Measurements from ENCODE around the gene MRAS. TPM values are rescaled to one million over a fixed set of nuclear protein-coding genes. Genes with fewer than 3 reads are reported as not detected.

MRAS gene
- total and polyA plus RNA-seq, 5 donors from 2014 or later, result not detected

DNA sequence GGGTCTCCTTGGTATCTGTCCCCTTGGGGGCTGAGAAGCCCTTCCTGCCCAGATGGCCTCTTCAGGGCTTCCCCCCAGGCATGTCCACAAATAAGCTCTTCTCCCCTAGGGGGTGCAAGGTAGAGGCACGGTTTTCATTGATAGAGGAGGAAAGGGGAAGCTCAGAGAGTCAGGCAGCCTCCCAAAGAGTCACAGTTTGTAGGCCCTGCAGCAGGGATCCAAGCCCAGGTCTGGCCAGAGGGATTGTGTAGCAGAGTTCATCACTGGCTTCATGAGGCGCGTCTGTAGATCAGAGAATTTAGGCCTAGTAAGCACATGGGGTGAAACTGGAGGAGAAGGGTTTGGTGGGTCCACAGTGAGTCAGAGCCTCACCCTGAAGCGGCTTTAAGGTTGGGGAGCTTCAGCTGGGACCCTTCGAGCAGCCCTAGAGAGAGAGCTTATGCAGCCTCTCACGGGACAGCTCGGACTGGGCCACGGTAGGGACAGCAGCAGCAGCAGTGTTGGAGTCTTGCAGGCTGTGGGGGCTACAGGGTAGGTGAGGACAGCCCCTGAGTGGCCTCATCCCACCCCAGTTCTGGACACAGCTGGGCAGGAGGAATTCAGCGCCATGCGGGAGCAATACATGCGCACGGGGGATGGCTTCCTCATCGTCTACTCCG lies 48.5 kb downstream of the MRAS start:
- Mint-ChIP-seq H3K36me3 (no peaks in the 10 kb centered on the region), H3K4me1 (no peaks in the 10 kb centered on the region), H3K27ac (no peak overlapping the region), H3K9me3 (peaks cover 0 to 1% (median 0%) of the 10 kb centered on the region in 7 donors), H3K27me3 (no peaks in the 10 kb centered on the region), H3K4me3 (no peak overlapping the region)
- Histone ChIP-seq H3K27me3 (ENCODE audit: control insufficient read depth, insufficient read depth, low read length) (no peaks in the 10 kb centered on the region), H3K27ac (ENCODE audit: insufficient read depth, low read length, poor library complexity, severe bottlenecking) (no peak overlapping the region), H3K36me3 (ENCODE audit: control insufficient read depth, insufficient read depth, low read length) (no peaks in the 10 kb centered on the region), H3K4me3 (ENCODE audit: low read depth, low read length) (no peak overlapping the region), H3K9me3 (ENCODE audit: control insufficient read depth in 2 of 2, low read length in 2 of 2) (no peaks in the 10 kb centered on the region), H3K4me1 (ENCODE audit: control insufficient read depth, insufficient read depth, low read length, poor library complexity, severe bottlenecking) (no peaks in the 10 kb centered on the region)
- no peak for ATAC-seq (ENCODE audit: low read depth in 2 of 2)
- DNase-seq, result no peak

DNA sequence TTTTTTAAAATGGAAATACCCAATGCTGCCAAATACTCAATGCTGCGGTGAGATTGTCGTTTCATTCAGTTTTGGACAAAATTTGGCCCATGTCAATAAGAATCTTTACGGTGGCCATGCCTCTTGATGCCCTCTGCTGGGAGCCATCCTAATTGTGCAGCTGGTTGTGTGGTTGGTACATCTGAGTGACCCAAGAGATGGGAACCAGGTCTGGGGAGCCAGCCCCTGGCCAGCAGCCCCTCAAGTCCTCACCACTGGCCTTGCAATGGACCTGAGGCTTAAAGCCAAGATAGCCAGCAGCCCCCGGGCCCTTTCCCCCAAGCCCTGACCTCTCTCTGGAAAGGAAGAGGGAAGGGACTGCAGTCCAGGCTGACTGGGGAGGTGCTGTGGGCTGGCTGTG lies 49.6 kb downstream of the MRAS start:
- H3K4me1 Mint-ChIP-seq, result no peaks in the 10 kb centered on the region
- no peaks in the 10 kb centered on the region for H3K27me3 Mint-ChIP-seq
- H3K36me3 Mint-ChIP-seq, result no peaks in the 10 kb centered on the region
- no peaks in the 10 kb centered on the region for H3K36me3 ChIP-seq (ENCODE audit: control insufficient read depth, insufficient read depth, low read length)
- no peaks in the 10 kb centered on the region for H3K4me1 ChIP-seq (ENCODE audit: control insufficient read depth, insufficient read depth, low read length, poor library complexity, severe bottlenecking)
- H3K27me3 ChIP-seq (ENCODE audit: control insufficient read depth, insufficient read depth, low read length), result no peaks in the 10 kb centered on the region
- ATAC-seq (ENCODE audit: low read depth in 2 of 2) (no peak), DNase-seq (no peak)
- no peak overlapping the region for H3K4me3 ChIP-seq (ENCODE audit: low read depth, low read length)
- H3K9me3 Mint-ChIP-seq, result no peaks in the 10 kb centered on the region
- no peak overlapping the region for H3K27ac ChIP-seq (ENCODE audit: insufficient read depth, low read length, poor library complexity, severe bottlenecking)
- no peak overlapping the region for H3K27ac Mint-ChIP-seq
- no peaks in the 10 kb centered on the region for H3K9me3 ChIP-seq (ENCODE audit: control insufficient read depth in 2 of 2, low read length in 2 of 2)
- no peak overlapping the region for H3K4me3 Mint-ChIP-seq

GRCh38 chr3:138398791-138399575 lies 50.6 kb downstream of the MRAS start:
- H3K4me3 ChIP-seq (ENCODE audit: low read depth, low read length), result no peak overlapping the region
- DNase-seq (no peak), ATAC-seq (ENCODE audit: low read depth in 2 of 2) (no peak)
- Mint-ChIP-seq H3K36me3 (no peaks in the 10 kb centered on the region), H3K27me3 (no peaks in the 10 kb centered on the region), H3K9me3 (no peaks in the 10 kb centered on the region), H3K4me1 (no peaks in the 10 kb centered on the region), H3K27ac (no peak overlapping the region), H3K4me3 (no peak overlapping the region)
- H3K27me3 ChIP-seq (ENCODE audit: control insufficient read depth, insufficient read depth, low read length), result no peaks in the 10 kb centered on the region
- no peak overlapping the region for H3K27ac ChIP-seq (ENCODE audit: insufficient read depth, low read length, poor library complexity, severe bottlenecking)
- H3K4me1 ChIP-seq (ENCODE audit: control insufficient read depth, insufficient read depth, low read length, poor library complexity, severe bottlenecking), result no peaks in the 10 kb centered on the region
- no peaks in the 10 kb centered on the region for H3K9me3 ChIP-seq (ENCODE audit: control insufficient read depth in 2 of 2, low read length in 2 of 2)
- H3K36me3 ChIP-seq (ENCODE audit: control insufficient read depth, insufficient read depth, low read length), result no peaks in the 10 kb centered on the region

DNA sequence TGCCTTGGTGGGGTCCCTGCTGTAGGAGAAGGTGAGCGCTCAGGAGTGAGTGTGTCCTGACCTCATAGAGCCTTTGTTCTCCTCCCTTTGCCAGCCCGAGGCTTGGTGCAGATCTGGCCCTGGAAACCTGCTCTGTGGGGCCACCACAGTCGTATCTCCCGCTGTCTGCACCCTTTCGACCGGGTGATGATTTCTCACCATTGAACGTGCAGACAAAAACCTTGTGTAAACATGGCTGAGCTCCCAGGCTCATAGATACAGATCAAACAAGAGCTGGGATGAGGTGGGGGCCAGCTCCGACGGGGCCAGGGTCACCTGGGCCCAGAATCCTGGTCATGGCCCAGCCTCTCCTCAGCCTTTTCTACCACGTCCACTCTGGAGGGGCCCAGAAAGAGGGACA lies 51.4 kb downstream of the MRAS start:
- H3K4me1 Mint-ChIP-seq, result no peaks in the 10 kb centered on the region
- DNase-seq (no peak), ATAC-seq (ENCODE audit: low read depth in 2 of 2) (no peak)
- peaks cover 2% of the 10 kb centered on the region for H3K27me3 ChIP-seq (ENCODE audit: control insufficient read depth, insufficient read depth, low read length)
- no peak overlapping the region for H3K4me3 ChIP-seq (ENCODE audit: low read depth, low read length)
- H3K27ac ChIP-seq (ENCODE audit: insufficient read depth, low read length, poor library complexity, severe bottlenecking), result no peak overlapping the region
- no peak overlapping the region for H3K4me3 Mint-ChIP-seq
- no peak overlapping the region for H3K27ac Mint-ChIP-seq
- H3K27me3 Mint-ChIP-seq, result no peaks in the 10 kb centered on the region
- H3K4me1 ChIP-seq (ENCODE audit: control insufficient read depth, insufficient read depth, low read length, poor library complexity, severe bottlenecking), result no peaks in the 10 kb centered on the region
- H3K9me3 Mint-ChIP-seq, result peaks cover 0 to 2% (median 0%) of the 10 kb centered on the region in 7 donors
- no peaks in the 10 kb centered on the region for H3K36me3 ChIP-seq (ENCODE audit: control insufficient read depth, insufficient read depth, low read length)
- H3K9me3 ChIP-seq (ENCODE audit: control insufficient read depth in 2 of 2, low read length in 2 of 2), result no peaks in the 10 kb centered on the region
- H3K36me3 Mint-ChIP-seq, result no peaks in the 10 kb centered on the region

- no peaks in the 10 kb centered on the region for H3K36me3 Mint-ChIP-seq
- DNase-seq, result no peak
- H3K27ac Mint-ChIP-seq, result no peak overlapping the region
- H3K27me3 ChIP-seq (ENCODE audit: control insufficient read depth, insufficient read depth, low read length), result peaks cover 3% of the 10 kb centered on the region
- no peak for ATAC-seq (ENCODE audit: low read depth in 2 of 2)
- H3K4me3 ChIP-seq (ENCODE audit: low read depth, low read length), result no peak overlapping the region
- H3K4me1 Mint-ChIP-seq, result no peaks in the 10 kb centered on the region
- no peaks in the 10 kb centered on the region for H3K4me1 ChIP-seq (ENCODE audit: control insufficient read depth, insufficient read depth, low read length, poor library complexity, severe bottlenecking)
- no peaks in the 10 kb centered on the region for H3K36me3 ChIP-seq (ENCODE audit: control insufficient read depth, insufficient read depth, low read length)
- H3K9me3 ChIP-seq (ENCODE audit: control insufficient read depth in 2 of 2, low read length in 2 of 2), result no peaks in the 10 kb centered on the region
- no peak overlapping the region for H3K27ac ChIP-seq (ENCODE audit: insufficient read depth, low read length, poor library complexity, severe bottlenecking)
- no peak overlapping the region for H3K4me3 Mint-ChIP-seq
- no peaks in the 10 kb centered on the region for H3K27me3 Mint-ChIP-seq
- H3K9me3 Mint-ChIP-seq, result peaks cover 0 to 2% (median 0%) of the 10 kb centered on the region in 7 donors
Measured at GRCh38 chr3:138400651-138401070, 52.3 kb downstream of the MRAS start.

GRCh38 chr3:138401834-138402233 lies 53.5 kb downstream of the MRAS start:
- H3K27me3 Mint-ChIP-seq, result no peaks in the 10 kb centered on the region
- peaks cover 0 to 2% (median 0%) of the 10 kb centered on the region in 7 donors for H3K9me3 Mint-ChIP-seq
- H3K27ac Mint-ChIP-seq, result no peak overlapping the region
- H3K4me3 Mint-ChIP-seq, result no peak overlapping the region
- H3K4me3 ChIP-seq (ENCODE audit: low read depth, low read length), result no peak overlapping the region
- ATAC-seq (ENCODE audit: low read depth in 2 of 2), result no peak
- no peaks in the 10 kb centered on the region for H3K4me1 Mint-ChIP-seq
- no peak overlapping the region for H3K27ac ChIP-seq (ENCODE audit: insufficient read depth, low read length, poor library complexity, severe bottlenecking)
- DNase-seq, result no peak
- H3K9me3 ChIP-seq (ENCODE audit: control insufficient read depth in 2 of 2, low read length in 2 of 2), result no peaks in the 10 kb centered on the region
- H3K4me1 ChIP-seq (ENCODE audit: control insufficient read depth, insufficient read depth, low read length, poor library complexity, severe bottlenecking), result no peaks in the 10 kb centered on the region
- no peaks in the 10 kb centered on the region for H3K36me3 ChIP-seq (ENCODE audit: control insufficient read depth, insufficient read depth, low read length)
- H3K27me3 ChIP-seq (ENCODE audit: control insufficient read depth, insufficient read depth, low read length), result peaks cover 3% of the 10 kb centered on the region
- H3K36me3 Mint-ChIP-seq, result no peaks in the 10 kb centered on the region

DNA sequence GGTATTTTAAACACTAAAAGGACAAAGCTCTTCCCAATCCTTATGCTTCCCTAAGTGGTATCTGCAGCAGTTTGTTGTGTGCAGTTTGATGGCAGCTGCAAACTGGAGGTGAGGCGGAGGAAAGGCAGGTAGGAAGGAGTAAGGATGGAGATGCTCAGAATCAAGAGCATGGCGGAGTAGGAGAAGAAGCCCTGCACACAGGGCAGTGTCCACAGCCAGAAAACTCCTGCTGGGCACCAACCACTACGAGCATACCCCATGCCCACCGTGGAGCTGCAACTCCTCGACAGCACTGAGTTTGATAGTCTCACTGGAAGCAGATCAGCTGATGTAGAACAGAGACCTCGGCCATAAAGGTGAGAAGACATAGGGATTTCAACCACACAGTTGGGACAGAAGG lies 55.7 kb downstream of the MRAS start:
- ATAC-seq (ENCODE audit: low read depth in 2 of 2), result no peak
- Mint-ChIP-seq H3K9me3 (peaks cover 0 to 2% (median 0%) of the 10 kb centered on the region in 7 donors), H3K4me3 (no peak overlapping the region), H3K36me3 (no peaks in the 10 kb centered on the region), H3K27me3 (no peaks in the 10 kb centered on the region), H3K4me1 (no peaks in the 10 kb centered on the region), H3K27ac (no peak overlapping the region)
- Histone ChIP-seq H3K4me1 (ENCODE audit: control insufficient read depth, insufficient read depth, low read length, poor library complexity, severe bottlenecking) (no peaks in the 10 kb centered on the region), H3K4me3 (ENCODE audit: low read depth, low read length) (no peak overlapping the region), H3K27ac (ENCODE audit: insufficient read depth, low read length, poor library complexity, severe bottlenecking) (no peak overlapping the region), H3K9me3 (ENCODE audit: control insufficient read depth in 2 of 2, low read length in 2 of 2) (no peaks in the 10 kb centered on the region), H3K36me3 (ENCODE audit: control insufficient read depth, insufficient read depth, low read length) (no peaks in the 10 kb centered on the region), H3K27me3 (ENCODE audit: control insufficient read depth, insufficient read depth, low read length) (peaks cover 3% of the 10 kb centered on the region)
- no peak for DNase-seq

DNA sequence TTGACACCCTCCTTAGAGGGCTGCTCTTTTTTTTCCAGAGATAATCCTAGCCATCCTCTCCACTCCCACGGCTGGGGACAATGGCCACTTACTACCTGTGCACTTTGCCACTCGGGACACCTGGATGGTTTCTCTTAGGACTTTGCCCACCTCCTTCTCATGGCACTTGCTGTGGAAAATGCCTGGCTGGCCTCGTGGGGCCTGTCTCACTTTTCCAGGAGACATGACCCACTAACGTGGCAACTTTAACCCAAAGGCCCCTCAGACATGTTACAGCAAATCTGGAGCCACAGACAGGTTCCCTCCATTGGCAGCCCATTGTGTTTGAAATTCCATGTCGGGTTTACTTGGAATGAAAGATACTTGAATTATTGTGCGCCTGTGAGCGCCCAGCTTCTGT lies 56.6 kb downstream of the MRAS start:
- no peak overlapping the region for H3K27ac Mint-ChIP-seq
- no peaks in the 10 kb centered on the region for H3K36me3 Mint-ChIP-seq
- no peaks in the 10 kb centered on the region for H3K4me1 Mint-ChIP-seq
- Histone ChIP-seq H3K4me1 (ENCODE audit: control insufficient read depth, insufficient read depth, low read length, poor library complexity, severe bottlenecking) (no peaks in the 10 kb centered on the region), H3K27me3 (ENCODE audit: control insufficient read depth, insufficient read depth, low read length) (peaks cover 3% of the 10 kb centered on the region), H3K36me3 (ENCODE audit: control insufficient read depth, insufficient read depth, low read length) (no peaks in the 10 kb centered on the region), H3K9me3 (ENCODE audit: control insufficient read depth in 2 of 2, low read length in 2 of 2) (no peaks in the 10 kb centered on the region), H3K4me3 (ENCODE audit: low read depth, low read length) (no peak overlapping the region), H3K27ac (ENCODE audit: insufficient read depth, low read length, poor library complexity, severe bottlenecking) (no peak overlapping the region)
- H3K4me3 Mint-ChIP-seq, result no peak overlapping the region
- H3K9me3 Mint-ChIP-seq, result peaks cover 0 to 2% (median 0%) of the 10 kb centered on the region in 7 donors
- no peaks in the 10 kb centered on the region for H3K27me3 Mint-ChIP-seq
- no peak for ATAC-seq (ENCODE audit: low read depth in 2 of 2)
- DNase-seq, result no peak

All from CD4-positive, CD25-positive, alpha-beta regulatory T cell (primary cell).